Suppressor macrophage treated with lipopolysaccharide for 4 hours (primary cell): Measurements from ENCODE around the gene HMHB1.
"Not testable (repeated sequence)": the region's sequence is repeated elsewhere in the genome, so short reads cannot be mapped to it uniquely, and the experiment has no call there.

Source experiments
- DNase-seq: peaks from one replicate; pipeline ENCODE4 v3.0.0-alpha.2; 2020

HMHB1 gene

DNA sequence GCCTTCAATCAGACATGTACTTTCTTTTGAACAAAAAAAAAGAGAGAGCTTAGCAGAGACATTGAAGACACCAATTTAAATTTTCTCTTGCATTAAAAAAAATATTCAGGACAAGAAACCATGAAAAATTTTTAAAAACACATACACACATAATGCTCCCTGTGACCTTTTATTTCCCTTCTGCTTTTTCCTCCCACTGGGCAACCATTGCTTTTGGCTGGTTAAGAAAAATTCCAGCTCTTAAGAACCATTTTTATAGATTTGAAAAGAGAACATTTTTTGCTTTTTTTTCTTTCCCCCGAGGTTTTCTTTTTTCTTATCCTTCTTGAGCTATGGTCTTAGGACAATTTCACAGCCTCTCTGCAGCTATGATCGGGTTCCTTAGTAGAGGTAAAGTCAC is 6.1 kb upstream of the HMHB1 start:
- peak; percentile 12 for DNase-seq

DNA sequence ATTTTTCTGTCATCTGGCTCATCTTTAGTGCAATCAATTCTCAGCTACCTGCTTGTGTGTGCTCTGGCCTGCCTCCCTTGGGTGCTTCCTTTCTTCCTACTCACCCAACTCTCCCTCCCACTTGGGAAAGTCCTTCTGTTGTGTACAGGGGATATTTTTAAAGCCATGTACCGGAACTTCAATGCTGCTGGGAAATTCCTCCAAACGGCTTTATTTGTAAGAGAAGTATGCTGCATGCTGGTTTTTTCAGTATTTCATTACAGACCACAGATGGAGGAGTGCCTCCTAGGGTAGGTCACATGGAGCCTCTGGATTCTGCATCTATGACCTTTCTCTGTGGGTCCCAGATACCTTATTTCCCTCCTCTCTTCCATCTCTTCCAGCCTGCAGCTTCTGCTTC is 5.4 kb upstream of the HMHB1 start:
- DNase-seq, result peak; percentile 50

DNA sequence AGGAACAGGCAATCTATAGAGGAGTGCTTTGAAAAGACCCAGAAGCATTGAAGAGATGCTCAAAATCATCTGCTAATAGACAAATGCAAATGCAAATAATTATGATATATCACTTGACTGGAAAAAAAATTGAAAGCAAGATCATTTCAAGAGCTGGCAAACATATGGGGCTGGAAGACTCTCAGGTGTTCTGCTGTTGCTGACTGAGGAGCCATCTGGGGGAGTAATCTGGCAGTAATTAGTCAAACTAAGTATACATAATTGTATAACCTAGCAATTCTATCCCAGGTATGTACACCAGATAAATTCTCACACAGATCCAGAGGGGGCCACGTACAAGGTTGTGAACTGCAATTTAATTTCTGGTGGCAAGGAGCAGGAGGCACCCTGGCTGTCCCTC is 4.6 kb upstream of the HMHB1 start:
- no peak for DNase-seq

DNA sequence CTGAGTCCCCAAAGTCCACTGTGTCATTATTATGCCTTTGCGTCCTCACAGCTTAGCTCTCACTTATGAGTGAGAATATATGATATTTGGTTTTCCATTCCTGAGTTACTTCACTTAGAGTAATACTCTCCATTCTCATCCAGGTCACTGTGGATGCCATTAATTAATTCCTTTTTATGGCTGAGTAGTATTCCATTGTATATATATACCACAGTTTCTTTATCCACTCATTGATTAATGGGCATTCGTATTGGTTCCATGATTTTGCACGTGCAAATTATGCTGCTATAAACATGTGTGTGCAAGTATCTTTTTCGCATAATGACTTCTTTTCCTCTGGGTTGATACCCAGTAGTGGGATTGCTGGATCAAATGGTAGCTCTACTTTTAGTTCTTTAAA is 4.4 kb downstream of the HMHB1 start:
- DNase-seq, result not testable (repeated sequence)

DNA sequence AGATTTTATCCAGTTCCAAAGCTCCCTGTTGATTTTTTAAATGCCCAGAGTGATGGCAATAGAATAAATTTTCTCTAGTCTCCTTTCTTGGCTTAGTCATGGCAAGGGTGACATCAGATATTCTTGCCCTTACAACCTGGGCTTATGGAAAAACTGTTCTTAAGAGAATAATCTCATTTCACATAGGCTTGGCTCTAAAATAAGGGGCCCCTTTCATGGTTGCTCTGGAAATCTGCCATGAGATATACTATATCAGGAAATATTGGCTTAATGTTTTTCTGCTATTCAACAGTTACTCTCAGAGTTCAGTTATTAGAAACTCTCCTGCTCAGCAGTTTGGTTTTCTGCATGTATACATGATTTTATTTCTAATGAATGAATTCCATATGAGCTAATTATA is 7.8 kb downstream of the HMHB1 start:
- no peak for DNase-seq

DNA sequence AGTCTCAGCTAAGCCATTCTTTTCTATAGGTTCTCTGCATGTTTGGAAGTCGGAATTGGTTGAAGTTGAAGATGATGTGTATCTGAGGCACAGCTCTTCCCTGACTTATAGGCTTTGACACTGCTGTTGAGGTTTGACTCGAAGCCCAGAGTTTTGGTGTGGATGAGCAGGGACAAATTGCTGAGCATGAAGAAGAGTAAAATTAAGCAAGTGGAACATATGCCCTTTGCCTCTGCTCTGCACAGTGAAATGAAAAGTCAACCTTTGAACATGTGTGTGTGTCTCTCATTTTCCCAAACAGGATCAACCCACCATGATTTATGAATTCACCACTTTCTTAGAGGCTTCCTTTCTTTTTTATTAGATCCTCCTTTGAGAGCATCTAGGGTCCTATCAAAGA is 8.5 kb downstream of the HMHB1 start:
- no peak for DNase-seq

DNA sequence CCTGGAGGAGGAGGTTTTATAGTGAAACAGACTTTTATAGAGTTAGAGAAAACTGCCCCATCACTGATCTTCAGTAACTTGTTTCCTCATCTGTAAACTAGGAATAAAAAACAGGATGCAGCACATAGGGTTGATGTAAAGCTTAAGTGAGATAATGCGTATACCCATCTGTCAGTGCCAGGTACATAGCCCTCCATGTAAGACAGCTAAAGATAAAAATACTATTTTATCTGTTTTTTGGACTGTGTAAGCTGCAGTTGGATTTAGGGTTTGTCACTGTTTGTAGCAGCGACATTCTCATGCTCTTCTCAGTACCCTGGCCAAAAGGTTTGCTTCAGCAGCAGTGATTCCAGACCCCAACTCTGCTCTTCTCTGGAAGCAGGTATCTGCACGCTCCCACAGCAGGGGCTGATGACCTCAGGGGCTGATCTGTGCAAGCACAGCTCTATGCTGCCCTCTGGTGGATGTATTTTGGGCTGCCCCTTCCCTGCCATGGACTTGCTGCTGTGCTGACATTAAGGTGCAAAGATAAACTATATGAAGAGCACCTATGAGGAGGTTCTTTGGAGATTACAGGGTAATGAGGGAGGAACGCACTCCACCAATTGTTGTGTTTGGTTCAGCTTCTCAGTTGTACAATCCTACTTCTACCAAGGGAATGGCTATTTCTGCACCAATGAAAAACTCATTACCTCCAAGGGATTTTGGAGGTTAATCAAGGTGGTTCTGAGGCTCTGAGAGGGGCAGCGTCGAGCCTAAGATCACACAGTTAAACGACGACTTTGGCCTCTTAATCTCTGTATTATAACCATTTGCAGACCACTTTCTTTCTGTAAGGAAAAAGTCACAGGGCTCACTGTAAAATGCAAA is 13.1 kb downstream of the HMHB1 start:
- DNase-seq, result peak; percentile 82

DNA sequence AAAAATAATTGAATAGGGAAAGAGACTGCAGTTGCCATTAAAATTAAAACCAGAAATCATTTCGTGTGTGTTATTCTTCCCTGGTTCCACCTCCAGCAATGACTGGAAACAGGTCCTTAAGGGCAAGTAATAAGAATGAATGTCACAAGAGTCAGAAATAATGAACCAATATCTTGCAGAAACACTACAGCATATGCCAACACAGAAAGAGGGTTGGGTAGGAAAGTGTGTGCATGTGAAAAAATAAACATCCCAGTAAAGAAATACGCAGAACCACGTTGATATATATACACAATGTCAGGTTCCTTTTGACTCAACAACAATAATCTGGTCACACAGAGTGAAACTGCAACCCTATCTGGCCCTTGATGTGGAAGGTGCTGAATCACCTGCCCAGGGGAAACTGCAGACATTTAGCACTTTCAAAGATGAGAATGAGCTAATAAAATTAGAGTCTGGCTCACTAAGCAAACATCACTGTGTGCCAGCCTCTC is 15.0 kb downstream of the HMHB1 start:
- DNase-seq, result no peak

DNA sequence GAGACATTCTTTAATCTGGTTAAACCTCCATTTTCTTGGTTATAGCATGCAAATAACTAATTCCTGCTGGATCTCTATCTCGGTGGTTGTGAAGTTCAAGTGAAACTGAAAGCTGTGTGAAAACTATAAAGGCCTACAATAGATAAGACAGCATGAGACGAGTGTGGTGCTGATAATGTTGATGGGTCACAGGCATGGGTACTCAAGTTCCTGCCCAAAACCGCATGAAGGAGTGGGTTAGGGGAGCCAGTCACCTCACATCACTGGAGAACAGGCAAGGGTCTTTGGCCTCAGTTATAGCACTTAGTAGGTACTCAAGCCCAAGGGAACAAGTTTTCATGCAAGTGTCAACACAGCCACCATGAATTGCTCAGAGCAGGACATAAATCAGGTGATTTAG is 16.7 kb downstream of the HMHB1 start:
- no peak for DNase-seq

DNA sequence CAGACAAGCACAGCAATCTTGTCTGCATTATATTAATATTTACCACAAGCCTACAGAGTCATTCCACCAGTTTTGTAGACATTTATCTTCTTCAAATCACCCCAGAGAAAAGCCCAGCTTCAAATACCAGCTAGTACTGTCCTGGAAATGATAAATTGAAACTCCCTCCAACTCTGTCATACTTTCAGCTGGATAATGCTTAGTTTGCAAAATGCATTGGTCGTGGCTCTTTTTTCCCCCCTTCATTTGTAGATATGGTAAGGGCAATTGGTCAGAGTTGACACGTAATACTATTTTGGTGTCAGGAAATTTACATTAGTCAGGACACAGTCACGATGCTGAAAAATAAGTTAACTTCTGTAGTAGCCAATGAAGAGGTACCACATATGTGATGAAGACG is 21.2 kb downstream of the HMHB1 start:
- DNase-seq, result no peak

DNA sequence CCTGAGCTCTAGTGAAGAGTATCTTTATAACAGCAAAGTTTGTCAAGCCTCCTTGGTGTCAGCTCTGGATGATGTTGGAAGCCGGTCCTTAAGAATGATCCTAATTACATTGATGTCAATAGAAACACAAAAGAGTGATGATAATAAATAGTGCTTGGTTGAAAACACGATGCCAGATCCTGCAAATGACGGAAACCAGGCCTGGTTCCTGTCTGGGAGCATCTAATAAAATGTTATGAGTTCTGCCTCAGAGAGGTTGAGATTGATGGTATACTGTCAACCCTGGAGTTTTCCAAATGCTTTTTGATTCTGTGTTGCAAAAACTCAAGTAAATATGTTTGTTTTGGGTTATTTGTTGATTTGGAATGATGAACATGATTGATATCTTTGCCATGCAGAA is 23.3 kb downstream of the HMHB1 start:
- DNase-seq, result no peak

DNA sequence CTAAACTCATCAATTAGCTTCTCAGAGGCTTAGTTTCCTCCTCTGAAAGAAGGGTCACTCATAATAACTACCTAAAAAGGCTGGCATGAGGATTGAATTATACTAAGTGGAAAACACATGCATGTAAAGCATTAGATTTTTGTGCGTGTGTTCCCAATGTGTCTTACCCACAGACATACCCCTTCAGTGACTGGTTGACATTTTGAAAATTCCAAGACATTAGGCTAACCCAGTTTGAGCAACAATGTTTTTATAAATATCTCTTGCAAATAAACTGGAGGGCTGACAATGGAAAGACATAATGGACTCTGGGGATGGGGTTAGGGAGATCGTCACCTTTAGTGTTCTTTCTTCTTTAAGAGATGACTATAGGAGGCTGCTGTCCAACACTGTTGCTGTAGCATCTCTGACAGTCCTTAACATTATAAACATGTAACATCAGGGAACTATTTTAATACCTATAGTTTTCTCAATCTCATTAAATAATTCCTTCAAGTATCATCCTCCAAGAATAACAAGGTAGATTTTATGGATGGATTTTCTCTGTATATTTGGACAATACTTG is 24.3 kb downstream of the HMHB1 start:
- DNase-seq, result no peak

DNA sequence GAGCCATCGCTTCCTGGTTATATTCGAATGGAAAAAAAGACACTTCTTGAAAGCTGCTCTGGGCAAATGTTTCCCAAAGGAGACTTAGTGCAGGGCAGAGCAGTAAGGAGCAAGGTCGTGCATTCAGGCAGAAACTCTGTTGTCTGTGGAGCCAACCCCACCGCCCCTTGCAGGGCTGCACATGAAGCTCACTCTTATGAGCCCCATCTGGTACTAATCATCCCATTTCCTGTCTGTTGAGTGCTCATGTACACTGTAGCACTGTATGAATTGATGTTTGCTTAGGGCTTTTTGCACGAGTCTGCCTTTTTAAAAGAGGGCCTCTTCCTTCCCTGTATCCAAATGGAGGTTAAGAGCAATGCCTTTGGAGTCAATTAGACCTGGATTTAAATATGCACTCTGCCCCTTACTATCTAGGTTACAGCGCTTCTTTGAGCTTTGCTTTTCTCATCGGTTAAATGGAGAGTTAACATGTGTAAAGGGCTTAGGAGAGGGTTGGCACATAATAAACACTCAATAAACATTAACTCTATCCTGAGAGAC is 25.4 kb downstream of the HMHB1 start:
- DNase-seq, result no peak

DNA sequence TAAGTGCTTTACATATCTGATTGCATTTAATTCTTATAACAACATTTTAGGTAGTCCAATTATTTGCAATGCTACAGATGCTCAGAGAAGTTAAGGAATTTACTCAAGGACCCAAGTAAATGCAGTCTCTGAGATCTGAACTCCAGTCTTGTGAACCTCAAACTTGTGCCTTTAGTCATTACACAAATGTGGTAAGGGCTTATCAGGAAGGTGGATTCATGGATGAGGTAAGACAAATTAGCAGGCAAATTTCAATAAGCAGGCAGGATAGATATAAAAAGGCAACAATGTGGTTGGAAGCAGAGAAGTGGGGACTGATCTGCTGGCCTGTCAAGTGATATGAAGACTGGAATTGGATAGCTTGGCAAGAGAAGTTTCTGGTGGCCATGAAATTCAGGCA is 29.5 kb downstream of the HMHB1 start:
- no peak for DNase-seq

DNA sequence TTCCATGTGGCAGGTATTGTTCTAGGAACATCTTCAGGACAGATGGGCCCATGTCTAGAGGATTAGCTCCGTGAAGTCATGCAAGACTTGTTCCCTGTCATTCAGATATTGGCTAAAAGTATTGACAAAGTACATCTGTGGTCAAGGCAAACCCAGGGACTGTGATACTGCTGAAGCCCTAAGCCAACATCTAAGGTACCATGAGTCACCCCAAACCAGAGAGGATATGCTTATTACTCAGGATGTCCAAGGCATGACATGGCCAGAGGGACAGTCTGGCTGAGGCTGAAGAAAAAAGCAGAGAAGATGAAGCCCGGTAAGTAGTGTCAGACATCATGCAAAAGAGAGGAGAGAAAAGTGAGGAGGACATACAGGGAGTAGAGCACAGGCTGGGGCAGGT is 31.0 kb downstream of the HMHB1 start:
- DNase-seq, result no peak

DNA sequence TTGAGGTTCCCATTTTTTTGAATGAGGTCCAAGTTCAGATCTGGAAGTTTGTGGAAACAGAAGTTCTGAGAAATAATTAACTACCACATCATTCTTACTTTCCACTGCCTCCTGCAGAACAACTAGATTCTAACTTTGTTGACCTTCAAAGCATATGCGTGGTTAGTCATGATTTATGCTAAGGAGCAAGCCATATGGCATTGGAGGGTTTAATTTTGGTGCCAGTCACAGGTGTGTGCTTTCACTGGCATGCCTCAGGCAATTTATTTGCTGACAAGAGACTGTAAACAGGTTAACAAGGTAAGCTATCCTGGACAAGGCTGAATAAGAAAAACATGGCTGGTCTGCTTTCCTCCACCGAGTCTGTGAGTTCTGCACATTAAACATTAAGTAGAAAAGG is 31.5 kb downstream of the HMHB1 start:
- no peak for DNase-seq

DNA sequence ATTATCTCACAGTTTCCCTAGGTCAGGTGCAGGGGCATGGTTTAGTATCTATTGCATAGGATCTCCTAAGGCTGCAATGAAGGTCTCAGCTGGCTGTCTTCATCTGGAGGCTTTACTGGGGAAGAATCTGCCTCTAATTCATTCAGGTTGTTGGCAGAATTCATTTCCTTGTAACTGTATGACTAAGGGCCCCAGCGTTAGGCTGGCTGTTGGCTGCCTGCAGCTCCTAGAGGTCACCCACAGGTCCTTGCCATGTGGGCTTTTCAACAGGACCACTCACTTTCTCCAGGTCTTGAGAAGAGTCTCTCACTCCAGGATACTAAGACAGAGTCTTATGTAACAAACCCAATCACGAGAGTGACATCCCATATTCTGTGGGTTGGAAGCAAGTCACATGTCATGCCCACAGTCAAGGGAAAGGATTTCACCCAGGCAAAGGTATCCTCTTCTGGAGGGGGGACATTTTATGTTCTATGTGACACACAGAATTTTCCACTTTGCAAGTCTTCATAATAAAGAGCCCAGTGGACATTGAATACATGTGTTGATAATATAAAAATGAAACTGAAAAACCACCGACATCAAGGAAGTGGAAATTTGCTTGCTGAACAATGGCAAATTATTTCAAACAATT is 38.2 kb downstream of the HMHB1 start:
- DNase-seq, result peak; percentile 9

DNA sequence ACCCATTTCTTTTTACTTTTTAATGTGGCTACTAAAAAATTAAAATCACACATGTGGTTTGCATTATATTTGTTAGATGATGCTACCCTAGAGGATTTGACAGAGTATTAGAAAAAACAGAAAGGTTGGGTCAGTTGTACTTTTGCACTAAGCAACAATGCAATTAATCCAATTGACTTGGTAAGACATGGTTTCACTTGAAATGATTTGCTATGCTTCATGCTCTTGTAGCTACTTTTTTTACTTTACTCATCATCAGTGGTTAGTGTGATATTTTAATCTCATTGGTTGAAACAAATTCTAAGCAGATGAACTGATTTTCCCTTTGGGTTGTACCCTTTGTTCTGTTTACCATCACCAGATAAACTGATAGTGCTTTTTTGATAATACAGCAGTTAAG is 39.4 kb downstream of the HMHB1 start:
- DNase-seq, result no peak

DNA sequence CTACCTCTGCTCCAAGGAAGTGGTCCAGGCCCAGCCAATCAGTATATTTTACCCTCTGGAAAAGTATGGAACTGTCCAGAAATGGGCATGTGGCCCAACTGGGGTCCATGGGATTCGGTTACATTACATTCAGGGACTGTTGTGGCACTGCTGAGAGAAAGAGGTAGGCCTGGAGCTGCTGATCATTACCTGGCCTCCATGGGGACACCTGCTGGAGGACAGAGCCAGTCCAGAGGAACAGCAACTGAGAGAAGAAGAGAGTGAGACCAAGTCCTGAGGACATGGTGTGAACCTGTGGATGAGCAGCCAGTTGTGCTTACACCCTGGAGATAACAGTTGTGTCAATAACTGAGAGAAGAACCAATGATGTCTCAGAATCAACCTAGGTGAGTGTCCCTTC is 48.2 kb downstream of the HMHB1 start:
- no peak for DNase-seq

DNA sequence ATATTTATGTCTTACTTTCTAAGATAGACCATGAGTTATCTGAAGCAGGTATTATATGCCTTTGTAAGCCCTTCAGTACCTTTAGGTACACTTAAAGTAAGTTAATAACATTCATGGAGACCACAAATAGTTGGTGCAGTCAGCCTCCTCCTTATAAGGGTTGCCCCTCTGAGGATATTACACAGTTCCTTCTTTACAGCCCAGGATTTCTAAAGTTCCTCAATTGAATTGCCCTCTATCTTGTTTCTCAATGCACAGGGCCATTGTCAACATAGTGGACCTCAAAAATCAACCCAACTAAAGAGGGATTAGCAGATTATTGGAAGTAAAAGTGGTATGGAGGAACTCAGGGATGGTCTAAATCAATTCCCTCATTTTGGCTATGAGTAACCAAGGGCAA is 50.3 kb downstream of the HMHB1 start:
- peak; percentile 4 for DNase-seq

DNA sequence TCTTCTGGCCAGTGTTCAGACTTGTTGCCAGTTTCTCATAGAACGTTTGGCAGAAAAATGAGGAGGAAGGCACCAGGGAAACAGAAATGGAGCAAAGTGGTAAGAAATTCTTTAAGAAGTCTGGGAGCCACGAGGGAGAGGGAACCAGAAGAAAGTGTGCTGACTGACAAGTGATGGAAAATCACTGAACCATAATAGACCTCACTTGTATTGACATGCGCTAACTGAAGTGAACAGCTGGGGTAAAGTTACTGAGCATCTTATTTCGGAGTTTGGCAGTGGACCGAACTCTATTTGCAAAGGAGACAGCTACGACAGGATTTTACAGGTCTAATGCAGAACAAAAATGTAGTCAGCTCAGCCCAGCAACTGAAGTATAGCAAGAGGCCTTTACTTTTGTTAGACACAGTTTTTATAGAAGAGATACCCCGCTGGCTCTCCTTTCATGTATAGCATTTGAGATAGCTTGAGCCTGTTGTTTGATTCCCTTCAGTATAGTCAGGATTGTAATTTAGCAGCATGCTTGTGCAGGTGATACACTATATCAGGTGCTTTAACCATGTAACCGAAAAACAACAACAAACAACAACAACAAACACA is 53.6 kb downstream of the HMHB1 start:
- DNase-seq, result no peak
